AG09309 (cell line): ENCODE measurements around the gene MAST4.

Experiments used
- DNase-seq: peaks from one replicate; pipeline ENCODE4 v3.0.0-alpha.2; 2010; ENCODE audit warnings: low read depth
- H3K4me3 ChIP-seq: 2 replicates; pipeline ENCODE4 v1.5.1; 2011; ENCODE audit warnings: mild to moderate bottlenecking, low read depth, low read length, moderate library complexity; ENCODE audit not compliant: control insufficient read depth
- CTCF ChIP-seq: IDR thresholded peaks from 2 replicates; pipeline ENCODE4 v1.5.1; 2011; ENCODE audit warnings: mild to moderate bottlenecking, low read depth, low read length, inconsistent platforms; ENCODE audit not compliant: insufficient read depth, control insufficient read depth; ENCODE audit errors: missing control alignments

The MAST4 gene

DNA sequence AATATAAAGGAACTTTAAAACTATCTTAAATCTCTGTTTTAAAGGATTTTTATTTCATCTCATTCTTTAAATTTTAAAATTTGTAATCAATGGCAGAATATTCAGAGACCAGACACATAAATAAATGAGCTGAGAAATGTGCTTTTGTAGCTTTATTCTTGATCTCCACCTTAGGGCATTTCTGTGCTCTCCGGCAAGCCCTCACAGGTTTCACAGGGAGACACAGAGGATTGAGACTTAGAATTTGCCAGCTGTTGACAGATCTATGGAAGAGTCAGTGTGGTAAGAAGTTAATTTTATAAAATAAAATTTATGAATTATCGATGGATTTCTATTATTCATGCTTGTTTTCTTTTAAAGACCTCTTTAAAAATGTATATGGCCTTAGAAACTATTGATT, 393.6 kb downstream of the MAST4 start:
- no peak overlapping the region for H3K4me3 ChIP-seq
- TF ChIP-seq CTCF, result no peak
- DNase-seq, result no peak

- H3K4me3 ChIP-seq, result no peak overlapping the region
- TF ChIP-seq CTCF, result no peak
- DNase-seq, result no peak
These were observed 395.6 kb downstream of the MAST4 start for GRCh38 chr5:66991746-66992145.

DNA sequence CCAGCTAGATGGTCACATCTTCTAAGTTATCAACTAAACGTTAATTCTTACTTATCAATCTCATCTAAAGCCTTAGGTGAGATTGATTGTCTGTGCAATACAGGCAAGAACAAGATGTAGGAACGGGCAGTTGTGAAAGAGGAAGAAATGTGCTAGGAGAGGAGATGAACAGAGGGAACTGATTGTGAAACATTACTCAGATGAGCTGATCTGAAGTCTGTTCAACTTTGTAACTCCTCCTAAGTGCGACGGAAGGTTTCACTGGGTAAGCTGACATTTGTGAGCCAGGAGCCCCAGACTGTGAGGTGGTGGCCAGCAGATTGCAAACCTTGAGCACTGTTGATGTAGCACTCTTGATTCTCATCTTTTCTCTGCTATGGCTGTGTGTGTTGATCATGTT, 396.4 kb downstream of the MAST4 start:
- no peak for TF ChIP-seq CTCF
- DNase-seq, result no peak

GRCh38 chr5:66993448-66993847, 397.3 kb downstream of the MAST4 start:
- no peak for TF ChIP-seq CTCF
- H3K4me3 ChIP-seq, result no peak overlapping the region
- no peak for DNase-seq

More for the DNA sequence above, 396.4 kb downstream of the MAST4 start:
- no peak overlapping the region for H3K4me3 ChIP-seq

- DNase-seq, result no peak
These were observed 397.7 kb downstream of the MAST4 start for GRCh38 chr5:66993882-66994281.

DNA sequence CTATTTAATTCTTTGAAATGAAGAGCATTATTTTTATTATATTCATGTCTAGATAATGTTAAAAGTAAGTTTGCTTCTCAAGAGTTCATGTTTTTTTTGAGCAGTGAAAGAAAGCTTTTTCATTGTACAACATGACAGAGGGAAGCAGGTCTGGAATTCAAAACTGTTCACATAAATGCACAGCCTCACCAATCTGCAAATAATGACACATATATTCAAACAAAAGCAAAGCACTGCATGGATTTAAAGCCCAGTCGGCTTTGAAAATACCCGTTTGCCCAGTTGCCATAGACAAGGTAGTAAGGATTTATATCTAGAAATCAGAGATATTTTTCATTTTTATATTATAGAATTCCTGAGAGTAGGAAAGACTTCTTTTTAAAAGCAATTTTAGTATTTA, 398.6 kb downstream of the MAST4 start:
- no peak overlapping the region for H3K4me3 ChIP-seq
- no peak for DNase-seq
- no peak for TF ChIP-seq CTCF

More at GRCh38 chr5:66993882-66994281, 397.7 kb downstream of the MAST4 start:
- no peak for TF ChIP-seq CTCF
- no peak overlapping the region for H3K4me3 ChIP-seq

DNA sequence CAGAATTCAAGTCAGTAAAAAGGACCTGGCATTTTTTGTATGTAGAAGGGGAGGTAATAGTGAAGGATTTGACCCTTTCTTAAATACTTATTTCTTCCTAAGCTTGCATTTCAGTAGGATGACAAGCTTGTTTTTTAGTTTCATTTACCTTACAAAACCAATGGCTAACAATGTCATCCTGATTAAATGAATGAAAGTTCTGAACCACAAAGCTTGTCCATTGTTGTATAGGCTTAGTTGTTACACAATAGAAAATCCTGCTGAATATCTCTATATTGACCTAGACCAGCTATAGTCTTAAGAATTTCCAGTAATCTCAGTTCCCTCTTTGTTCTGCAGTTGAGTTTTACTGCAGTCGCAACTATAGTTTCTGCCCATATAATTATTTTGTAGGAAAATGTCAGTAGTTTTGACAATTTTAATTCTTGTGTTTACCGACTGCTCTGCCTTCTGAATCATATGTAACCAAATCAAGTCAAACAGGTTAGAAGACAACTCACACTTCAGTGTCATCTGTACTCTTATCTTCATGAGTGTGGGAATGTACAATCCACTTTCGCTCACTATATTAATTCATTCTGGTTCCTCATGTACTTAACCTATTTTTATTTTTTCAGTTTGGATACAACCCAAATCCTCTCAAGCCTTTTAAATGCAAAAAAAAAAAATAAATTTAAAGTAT, 404.7 kb downstream of the MAST4 start:
- no peak for DNase-seq
- TF ChIP-seq CTCF, result no peak
- H3K4me3 ChIP-seq, result no peak overlapping the region
